Peyer's patch (tissue), 4 donors: ENCODE data around the gene ERICH6B. TPM values are rescaled to one million over a fixed set of nuclear protein-coding genes. Genes with fewer than 3 reads are reported as not detected.

Source experiments
- DNase-seq, 3 donors: peaks; one replicate each; pipeline ENCODE4 v3.0.0-alpha.2; 2017 to 2019
- H3K27ac ChIP-seq, 4 donors: fragments of 200-600 bp; sonication (generic); one replicate each; pipeline ENCODE4 v1.5.1; 2016 to 2019
- H3K27me3 ChIP-seq, 2 donors: fragments of 200-600 bp; sonication (generic); one replicate each; pipeline ENCODE4 v1.5.1; 2019
- H3K36me3 ChIP-seq, 3 donors: fragments of 200-600 bp; sonication (generic); one replicate each; pipeline ENCODE4 v1.5.1; 2016 to 2019
- H3K4me1 ChIP-seq, 4 donors: fragments of 200-600 bp; sonication (generic); one replicate each; pipeline ENCODE4 v1.5.1; 2016 to 2019
- H3K4me3 ChIP-seq, 4 donors: fragments of 200-600 bp; sonication (generic); 1 replicate in 3 of 4; 2 replicates in 1 of 4; pipeline ENCODE4 v1.5.1; 2016 to 2019; ENCODE audit warnings: mild to moderate bottlenecking in 1 of 4
- H3K9me3 ChIP-seq, 4 donors: fragments of 200-600 bp; sonication (generic); one replicate each; pipeline ENCODE4 v1.5.1; 2016 to 2019; ENCODE audit warnings: mild to moderate bottlenecking in 1 of 4
- CTCF ChIP-seq, 6 experiments: fragments of 450-650 bp in 4 of 6; fragments of 200-600 bp in 2 of 6; sonication (generic) in 1 of 6; IDR thresholded peaks; one replicate each; pipeline ENCODE4 v1.5.1; 2017 to 2019; ENCODE audit warnings: antibody characterized with exemption in 6 of 6, mild to moderate bottlenecking in 3 of 6, moderate library complexity in 1 of 6
- POLR2A ChIP-seq, 2 donors: fragments of 450-650 bp; IDR thresholded peaks; one replicate each; pipeline ENCODE4 v1.5.1; 2017; ENCODE audit warnings: antibody characterized with exemption in 2 of 2, mild to moderate bottlenecking in 2 of 2, moderate library complexity in 2 of 2
- small RNA-seq, 2 donors: library from RNA; depleted of rRNA; stranded (forward); fragments of <200 nt; gene quantifications; one replicate each; pipeline ENCODE3, GENCODE V24; 2016
- total RNA-seq, 4 donors: library from RNA; depleted of rRNA; stranded (reverse); fragments of >200 nt; gene quantifications; one replicate each; pipeline ENCODE4 v1.1.0, GENCODE V29; 2016

Gene ERICH6B
- total RNA-seq, 4 donors from 2014 or later = not detected

- no peaks in the 10 kb centered on the region for H3K27me3 ChIP-seq
- no peak overlapping the region for H3K4me3 ChIP-seq
- H3K4me1 ChIP-seq = no peaks in the 10 kb centered on the region
- H3K9me3 ChIP-seq = no peaks in the 10 kb centered on the region
- no peak overlapping the region for H3K27ac ChIP-seq
- TF ChIP-seq POLR2A (IDR thresholded peaks at IDR 0.05) (no peak), CTCF (IDR thresholded peaks at IDR 0.05) (no peak)
- H3K36me3 ChIP-seq = peaks cover 0 to 67% (median 0%) of the 10 kb centered on the region in 3 donors
- DNase-seq = no peak
Measured at GRCh38 chr13:45492538-45492937, 123.0 kb downstream of the ERICH6B start.

Small RNAs within 50 kb of the gene (small RNA-seq; reads per million reads assigned to genes)
- gene RNA5SP27 (0 reads per million in 2 donors), gene TIMM9P3 (0 reads per million in 2 donors)

Other genes starting within 250 kb of the ERICH6B start
- 10 to 100 TPM in 1 of 4 donors, 1 to 10 TPM in 3; 5.5 to 16.5 (median 8.8) TPM for gene SLC25A30, start 197.4 kb downstream of the ERICH6B start, total RNA-seq
- 10 to 100 TPM; 48.7 to 84.3 (median 64.0) TPM for gene COG3, start 150.8 kb downstream of the ERICH6B start, total RNA-seq
- gene CBY2, start 86.6 kb upstream of the ERICH6B start, total RNA-seq = not detected
- not detected for gene SIAH3, start 236.0 kb upstream of the ERICH6B start, total RNA-seq